ENCODE data around the gene COPS2. TPM values are rescaled to one million over a fixed set of nuclear protein-coding genes. Genes with fewer than 3 reads are reported as not detected.

COPS2 gene
- polyA plus RNA-seq, 1 donor: 102 TPM

DNA sequence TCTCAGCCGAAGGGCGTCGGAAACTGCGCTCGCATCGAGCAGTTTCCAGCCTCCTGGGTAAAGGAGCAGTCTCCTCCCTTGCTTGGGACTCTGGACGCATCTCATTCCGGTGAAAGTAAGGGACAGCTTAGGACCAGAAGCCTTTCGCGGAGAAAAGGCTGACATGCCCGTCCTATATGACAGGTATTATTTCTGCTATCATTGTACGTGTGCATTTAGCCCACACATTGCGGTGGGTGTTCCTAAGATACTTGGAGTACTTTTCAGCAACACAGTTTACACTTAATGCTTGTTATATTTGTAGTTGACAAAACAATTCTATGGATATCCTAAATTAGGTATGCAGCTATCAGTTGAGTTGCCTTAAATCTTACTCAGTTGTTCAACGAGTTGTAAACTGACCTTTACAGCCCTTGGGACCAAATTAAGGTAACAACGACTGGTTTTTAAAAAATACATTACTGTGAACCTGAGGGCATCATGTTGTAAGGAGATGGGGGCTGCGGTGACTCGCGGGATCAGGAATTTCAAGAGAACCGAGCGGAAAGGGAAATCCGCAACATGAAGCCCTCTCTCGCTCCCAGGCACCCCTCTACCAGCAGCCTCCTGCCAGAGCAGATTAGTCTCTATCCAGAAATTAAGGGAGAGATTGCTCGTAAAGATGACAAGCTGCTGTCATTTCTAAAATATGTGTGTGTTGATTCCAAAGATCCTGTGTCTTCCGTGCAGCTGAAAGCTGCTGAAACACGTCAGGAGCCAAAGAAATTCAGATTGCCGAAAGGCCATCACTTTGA lies 632 bp upstream of the COPS2 start:
- no peak for DNase-seq (ENCODE audit: low read depth)

DNA sequence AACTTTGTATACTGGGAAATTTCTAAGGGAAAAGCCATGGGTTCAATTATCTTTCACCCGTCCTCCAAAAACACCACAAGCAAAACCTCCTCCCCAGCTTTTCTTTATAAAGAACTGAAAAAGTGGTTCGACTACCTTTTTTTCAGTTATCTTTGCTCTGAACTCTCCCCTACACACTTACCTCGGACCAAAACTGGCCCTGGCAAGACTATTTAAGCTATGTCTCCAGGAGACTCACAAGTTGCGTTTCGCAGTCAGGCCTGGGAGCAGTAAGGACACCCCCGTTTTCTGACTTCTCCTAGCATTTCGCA lies 645 bp downstream of the COPS2 start:
- no peak for DNase-seq (ENCODE audit: low read depth)

DNA sequence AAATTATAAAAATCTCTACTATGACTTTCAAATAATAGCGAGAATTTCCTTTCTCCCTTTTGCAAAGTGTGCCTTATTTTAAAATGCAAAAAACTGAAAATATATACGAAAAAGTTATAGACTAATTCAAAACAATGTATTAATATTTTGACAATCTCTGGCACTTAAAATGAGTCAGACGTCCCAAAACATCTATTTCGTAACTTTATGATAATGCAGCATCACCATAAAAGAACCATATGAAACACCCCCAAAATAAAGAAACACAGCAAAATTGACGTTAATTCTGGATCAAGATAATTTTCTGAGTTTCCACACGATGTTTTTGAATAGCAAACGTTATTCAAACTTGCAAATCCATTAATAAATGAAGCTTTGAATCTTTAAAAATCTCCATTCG lies 1.0 kb downstream of the COPS2 start:
- no peak for DNase-seq (ENCODE audit: low read depth)

DNA sequence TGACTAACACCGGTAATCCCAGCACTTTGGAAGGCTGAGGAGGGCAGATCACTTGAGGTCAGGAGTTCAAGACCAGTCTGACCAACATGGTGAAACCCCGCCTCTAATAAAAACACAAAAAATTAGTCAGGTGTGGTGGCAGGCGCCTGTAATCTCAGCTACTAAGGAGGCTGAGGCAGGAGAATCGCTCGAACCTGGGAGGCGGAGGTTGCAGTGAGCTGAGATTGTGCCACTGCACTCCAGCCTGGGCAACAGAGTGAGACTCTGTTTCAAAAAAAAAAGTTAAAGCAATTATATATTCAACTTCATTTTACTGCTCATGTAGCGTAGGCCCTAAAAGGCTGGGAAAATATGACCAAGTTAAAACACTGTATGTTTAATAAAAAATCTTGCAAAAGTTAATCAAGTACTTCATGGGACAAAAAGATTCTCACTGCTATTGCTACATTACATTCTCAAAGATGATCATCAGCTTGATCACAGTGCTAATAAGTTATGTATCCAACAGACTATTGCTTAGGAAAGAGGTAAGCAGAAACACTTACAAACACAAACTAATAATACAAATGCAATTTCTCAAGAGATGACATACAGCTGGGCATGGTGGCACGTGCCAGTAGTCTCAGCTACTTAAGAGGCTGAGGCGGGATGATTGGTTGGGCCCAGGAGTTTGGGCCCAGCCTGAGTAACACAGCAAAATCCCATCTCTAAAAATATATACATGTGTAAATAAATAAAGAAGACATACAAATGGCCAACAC lies 2.7 kb downstream of the COPS2 start:
- no peak for DNase-seq (ENCODE audit: low read depth)

DNA sequence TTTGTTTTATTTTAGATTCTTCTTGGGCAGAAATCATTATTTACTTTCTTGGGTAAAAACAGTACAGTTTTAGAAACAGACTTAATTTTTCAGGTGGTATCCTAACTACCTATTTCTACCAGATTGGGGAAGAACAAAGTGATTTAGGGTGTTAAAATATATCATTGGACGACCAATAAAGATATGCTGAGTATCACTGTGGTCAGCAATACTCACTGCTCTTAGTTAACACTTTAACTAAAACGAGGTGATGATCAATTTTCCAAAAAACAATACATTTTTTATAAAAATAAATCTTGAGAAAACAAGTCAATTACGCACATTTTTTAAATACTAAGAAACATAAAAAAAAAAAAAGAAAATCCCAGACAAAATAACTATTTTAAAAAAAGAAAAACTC lies 3.6 kb downstream of the COPS2 start:
- DNase-seq (ENCODE audit: low read depth): no peak

DNA sequence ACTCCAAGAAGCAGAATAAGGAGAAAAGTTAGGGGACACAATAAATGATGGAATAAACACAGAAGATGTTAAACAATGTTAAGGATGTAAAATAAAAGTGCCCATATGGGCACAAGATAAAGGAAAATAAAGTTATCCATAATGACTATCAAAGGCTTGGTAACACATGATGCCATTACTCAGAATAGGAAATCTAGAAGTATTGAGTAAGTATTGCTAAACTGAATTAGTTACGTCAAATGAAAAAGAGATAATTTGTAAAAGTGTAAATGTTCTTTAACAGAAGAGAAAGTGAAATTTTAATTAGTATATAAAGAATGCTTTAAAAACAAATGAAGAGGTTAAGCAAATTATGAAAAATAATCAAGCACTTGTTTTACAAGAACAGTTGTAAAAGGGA lies 6.7 kb downstream of the COPS2 start:
- no peak for DNase-seq (ENCODE audit: low read depth)

DNA sequence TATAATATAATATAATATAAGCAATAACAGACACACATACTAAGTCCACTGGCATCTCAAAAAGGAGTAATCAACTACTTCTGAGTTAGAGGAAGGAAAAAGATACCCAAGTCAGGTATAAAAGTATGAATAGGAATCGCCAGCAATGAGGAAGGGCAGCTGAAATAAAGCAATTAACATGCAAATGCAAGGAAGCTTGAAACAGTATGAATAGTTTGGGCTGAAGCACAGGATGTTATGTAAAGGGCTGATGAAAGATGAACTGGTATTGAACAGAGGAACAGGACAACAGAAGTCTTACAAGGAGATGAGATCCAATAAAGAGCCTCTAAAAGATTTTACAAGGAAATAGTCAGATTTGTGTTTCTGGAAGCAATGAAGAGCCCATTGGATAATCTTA lies 7.1 kb downstream of the COPS2 start:
- DNase-seq (ENCODE audit: low read depth): no peak

DNA sequence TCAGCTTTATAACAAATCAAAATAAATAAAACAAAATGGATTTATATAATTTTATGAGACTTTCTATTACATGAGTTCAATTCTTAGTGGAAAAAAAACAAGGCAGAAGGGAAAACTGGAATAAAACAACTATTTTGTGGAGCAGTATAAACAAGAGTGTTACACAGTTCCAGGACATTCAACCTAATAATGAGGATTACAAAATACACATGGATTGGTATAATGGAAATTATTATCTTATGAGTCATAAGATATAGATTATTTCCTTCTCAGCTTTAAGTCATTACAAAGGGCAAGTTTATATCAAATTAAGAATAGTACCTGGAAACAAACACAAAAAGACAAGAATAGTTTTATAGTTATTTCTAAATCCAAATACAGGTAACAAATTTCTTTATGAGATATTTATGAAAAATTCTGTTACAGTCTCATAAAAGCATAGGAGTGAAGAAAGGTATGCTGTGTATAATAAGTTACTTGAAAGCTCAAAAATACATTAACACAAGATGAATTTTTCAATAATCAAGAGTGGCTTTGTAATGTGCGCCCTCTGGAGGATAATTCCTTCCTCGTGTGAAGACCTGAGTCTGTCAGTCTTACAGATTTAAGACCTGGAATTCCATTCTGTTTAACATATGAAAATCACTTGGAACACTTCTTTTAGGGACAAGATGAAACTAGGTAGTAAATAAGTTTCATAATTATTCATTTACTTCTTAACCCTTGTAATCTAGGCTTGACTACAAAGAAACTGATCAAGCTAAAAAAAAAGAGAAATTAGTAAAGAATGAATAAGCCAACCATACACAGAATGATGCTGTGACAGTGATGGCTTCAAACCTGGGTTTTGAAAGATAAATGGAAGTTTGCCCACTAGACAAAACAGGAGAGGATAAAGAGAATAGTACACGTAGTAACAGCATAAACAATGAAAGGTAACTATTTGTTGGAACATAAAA lies 9.5 kb downstream of the COPS2 start:
- DNase-seq (ENCODE audit: low read depth): no peak

DNA sequence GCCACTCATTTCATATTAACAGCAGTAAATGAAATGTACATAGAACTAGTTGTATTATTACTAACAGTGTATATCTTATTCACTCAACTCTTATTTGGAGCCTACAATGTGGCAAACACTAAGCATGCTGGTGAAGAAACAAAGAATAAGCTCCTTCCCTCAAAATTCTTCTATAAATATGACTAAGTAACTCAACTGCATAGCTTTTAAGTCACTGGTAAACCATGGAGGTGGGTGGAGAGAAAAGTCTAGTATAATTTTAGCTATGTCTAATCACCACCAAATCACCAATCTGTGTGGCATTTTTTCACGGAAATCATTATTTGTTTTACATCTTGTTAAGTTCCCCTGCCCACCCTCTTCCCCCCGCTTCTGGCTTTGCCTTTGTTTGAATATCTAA lies 17.5 kb downstream of the COPS2 start:
- no peak for DNase-seq (ENCODE audit: low read depth)

DNA sequence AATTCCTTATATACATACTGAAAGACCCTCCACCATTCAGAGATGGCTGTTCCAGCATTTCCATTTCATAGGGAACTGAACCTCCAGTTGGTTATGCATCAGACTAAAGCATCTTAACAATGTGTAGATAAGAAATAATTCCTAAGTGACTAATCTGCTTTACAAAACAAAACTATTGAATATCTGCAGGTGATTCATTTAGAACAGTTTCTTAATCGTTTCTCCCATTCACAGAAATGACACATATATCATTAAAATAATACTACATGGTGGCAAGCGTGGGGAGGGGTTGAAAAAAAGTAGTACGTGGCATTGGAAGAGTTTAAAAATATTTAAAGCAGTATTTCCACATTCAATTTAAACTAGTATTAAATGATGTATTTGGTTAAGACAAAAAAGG lies 19.5 kb downstream of the COPS2 start:
- DNase-seq (ENCODE audit: low read depth): no peak

DNA sequence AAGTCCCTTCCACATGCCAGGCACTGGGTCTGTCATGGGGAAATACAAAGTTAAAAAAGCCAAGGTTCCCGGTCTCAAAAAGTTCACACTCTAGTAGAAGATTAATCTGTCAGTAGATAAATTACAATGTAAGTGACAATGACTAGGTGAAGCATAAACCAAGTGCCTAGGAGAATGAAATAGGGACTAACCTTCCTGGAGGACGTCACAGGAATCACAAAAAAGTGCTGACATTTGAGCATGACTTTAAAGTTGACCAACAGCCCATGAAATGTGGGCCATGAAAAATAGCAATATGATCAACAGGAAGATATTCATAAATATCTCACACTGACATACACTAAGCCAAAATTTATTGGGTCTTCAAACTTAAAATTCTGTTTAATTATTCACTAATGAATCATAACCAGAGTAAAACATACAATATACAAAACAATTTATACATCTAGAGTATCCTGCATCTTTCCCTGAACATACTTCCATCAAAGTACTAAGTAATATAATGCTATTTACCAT lies 20.0 kb downstream of the COPS2 start:
- DNase-seq (ENCODE audit: low read depth): no peak

DNA sequence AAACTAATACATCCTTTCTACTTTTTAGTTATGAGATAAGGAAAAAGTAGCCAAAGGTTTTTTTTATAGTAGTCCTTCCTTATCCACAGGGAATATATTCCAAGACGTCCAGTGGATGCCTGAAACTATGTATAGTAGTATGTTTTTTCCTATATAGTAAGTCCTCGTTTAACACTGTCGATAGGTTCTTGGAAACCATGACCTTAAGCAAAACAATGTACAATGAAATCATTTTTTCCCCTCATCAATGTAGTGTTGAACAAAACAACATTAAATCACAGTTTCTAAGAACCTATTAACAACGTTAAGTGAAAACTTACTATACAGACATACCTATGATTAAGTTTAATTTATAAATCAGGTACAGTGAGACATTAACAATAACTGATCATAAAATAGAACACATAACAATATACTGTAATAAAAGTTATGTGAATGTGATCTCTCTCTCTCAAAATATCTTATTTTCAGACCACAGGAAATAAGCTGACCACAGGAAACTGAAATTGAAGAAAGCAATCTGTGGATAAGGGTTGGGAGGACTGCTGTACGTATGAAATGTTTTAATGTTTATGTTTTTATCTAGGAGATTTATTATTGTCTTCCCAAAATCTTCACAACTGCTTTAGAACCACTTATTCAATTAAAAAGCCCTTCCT lies 20.6 kb downstream of the COPS2 start:
- no peak for DNase-seq (ENCODE audit: low read depth)

DNA sequence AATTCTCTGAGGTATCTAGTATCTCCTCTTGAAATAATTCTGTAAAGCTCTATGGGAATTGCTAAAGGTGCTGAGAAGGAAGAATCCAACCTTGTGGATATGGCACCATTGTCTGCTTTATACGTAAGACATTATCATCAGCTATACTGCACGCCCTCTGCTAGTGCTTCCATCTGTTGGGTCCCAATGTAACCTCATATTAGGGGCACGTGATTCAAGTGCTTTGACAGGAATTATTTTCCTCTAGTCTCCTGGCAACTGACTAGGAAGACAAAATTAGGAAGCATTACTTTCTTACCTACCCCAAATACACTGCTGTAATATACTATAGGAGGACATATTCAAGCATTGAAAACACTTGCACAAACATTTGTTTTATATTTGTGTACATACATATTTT lies 24.0 kb downstream of the COPS2 start:
- DNase-seq (ENCODE audit: low read depth): no peak

DNA sequence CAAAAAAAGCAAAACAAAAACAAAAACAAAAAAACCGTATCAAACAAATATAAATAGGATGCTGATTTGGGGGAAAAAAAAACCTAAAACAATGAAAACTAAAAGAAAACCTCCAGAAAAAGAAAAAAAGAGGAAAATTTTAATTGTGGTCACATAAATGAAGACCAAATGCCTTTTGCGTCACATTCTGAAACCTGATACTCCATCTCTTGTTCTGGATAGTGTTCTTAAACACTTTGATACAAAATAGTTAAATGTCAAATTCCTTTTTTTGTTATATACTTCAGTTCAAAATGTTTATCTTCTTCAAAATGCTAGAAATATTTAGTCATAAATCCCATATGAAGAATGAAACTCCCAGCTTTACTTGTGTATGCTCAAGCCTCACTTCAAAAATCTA lies 31.0 kb downstream of the COPS2 start:
- no peak for DNase-seq (ENCODE audit: low read depth)

DNA sequence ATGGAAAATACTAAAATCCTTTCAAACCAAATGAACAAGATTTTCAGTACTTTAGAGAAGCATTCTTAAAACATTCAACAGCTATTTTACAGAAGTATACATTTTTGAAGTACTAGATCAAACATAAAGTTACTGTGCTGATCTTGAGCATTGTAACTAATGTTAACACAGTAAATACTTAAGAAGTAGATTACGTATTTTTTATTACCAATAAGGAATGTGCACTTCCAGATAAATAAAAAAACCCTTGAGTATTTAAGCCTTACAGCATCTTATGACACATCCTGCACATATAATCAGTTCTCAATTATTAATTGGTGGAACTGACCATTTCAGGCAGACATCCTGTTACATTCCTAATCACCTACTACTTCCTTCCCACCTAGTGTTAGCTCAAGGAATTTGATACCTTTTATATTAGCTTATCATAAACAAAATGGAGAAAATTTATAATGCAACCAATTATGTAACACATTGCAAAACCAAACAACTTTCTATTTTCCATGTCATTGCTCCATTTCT lies 32.8 kb downstream of the COPS2 start:
- no peak for DNase-seq (ENCODE audit: low read depth)

DNA sequence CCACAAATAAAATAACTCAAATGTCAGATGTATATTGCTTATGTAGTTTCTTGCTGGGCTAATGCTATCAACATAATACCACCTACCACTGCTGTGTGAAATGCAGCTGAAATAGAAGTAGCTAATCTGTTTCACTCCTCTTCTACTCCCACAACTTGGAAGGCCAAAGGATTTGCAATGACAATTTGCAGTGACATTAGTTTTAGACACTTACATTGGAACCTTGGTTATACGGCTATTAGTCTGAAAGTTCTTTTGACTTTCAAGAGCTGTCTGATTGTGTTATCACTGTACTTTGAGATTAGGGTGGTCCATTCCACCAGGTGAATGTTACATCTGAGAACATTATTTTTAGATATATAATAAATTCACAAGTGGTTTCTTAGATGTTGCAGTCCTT lies 33.5 kb downstream of the COPS2 start:
- DNase-seq (ENCODE audit: low read depth): no peak

DNA sequence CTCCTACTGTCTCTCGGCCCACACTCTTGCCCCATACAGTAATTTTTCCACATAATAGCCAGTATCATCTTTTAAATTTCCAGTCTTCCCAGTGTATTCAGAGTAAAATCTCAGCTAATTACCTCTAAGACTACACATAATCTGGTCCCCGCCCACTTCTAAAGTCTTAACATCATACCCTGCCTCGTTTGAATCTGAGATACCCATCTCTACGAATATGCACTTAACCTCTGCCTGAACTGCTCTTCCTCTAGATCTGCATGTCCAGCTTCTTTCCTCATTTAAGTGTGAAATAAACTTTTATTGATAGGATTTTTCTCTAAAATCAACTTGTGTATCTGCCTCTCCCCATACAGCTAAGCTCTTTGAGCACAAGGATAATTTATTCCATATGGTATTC lies 34.6 kb downstream of the COPS2 start:
- DNase-seq (ENCODE audit: low read depth): no peak

DNA sequence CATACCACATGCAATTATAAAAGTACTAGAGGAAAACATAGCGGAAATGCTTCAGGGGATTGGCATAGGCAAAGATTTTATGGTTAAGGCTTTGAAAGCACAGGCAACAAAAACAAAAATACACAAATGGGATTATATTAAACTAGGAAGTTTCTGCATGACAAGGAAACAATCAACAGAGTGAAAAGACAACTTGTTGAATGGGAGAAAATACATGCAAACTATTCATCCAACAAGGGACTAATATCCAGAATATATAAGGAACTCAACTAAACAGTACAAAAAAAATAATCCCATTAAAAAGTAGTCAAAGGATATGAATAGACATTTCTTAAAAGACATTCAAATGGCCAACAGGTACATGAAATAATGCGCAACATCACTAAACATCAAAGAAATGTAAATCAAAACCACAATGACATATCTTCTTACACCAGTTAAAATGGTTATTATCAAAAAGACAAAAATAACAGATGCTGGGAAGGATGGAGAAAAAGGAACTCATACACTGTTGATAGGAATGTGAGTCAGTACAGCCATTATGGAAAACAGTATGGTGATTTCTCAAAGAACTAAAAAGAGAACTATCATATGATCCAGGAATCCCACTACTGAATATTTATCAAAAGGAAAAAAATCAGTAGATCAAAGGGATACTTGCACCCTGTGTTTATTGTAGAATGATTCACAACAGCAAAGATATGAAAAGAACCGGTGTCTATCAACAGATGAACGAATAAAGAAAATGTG lies 39.1 kb downstream of the COPS2 start:
- no peak for DNase-seq (ENCODE audit: low read depth)

DNA sequence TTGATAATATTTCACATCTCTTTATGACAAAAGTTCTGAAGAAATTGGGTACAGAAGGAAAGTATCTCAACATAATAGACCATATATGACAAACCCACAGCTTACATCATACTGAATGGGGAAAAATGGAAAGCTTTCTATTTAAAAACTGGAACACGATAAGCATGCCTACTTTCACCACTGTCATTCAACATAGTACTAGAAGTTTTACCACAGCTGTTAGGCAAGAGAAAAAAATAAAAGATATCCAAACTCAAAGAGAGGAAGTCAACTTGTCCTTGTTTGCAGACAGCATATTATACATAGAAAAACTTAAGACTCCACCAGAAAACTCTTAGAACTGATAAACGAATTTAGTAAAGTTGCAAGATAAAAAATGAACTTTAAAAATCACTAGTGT lies 40.3 kb downstream of the COPS2 start:
- no peak for DNase-seq (ENCODE audit: low read depth)

DNA sequence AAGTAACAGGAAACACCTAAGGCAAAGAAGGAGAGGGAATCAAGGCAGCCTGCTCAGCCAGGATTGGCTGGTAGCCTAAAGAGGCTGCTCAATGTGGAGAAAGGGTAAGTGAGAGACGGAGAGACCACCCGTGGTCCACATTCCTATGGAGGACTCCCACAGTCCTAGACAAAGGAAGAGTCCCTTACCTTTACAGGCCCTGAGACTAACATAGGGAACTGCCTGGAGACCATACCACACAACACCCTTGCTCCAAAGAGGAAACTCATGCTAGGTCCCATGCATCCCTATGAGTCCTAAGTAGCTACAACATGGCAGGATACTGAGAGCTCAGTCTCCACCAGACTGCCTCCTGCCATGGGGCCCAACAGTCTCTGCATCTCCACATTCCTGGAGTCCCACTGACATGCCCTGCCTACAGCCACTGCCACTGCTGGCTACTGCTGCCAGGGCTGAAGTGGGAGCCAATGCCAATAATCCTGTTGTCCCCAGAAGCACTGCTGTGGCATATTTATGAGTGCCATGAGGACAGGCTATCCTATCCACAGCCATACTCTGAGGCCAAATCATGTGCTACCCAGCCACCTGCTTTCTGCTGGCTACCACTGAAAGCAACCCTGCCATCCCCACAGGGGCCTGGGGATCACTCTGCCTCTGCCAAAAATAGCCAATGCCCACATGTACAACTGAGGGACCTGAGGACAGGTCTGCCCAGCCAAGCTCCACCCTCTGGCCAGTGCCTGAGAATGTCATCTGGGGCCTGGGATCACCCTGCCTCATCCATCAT lies 45.0 kb downstream of the COPS2 start:
- DNase-seq (ENCODE audit: low read depth): no peak

Measured in forelimb muscle (tissue), 1 donor.